Karpas-422 (cell line): Measurements from ENCODE around the gene KRT6C. TPM values are rescaled to one million over a fixed set of nuclear protein-coding genes. Genes with fewer than 3 reads are reported as not detected.
A peak's percentile ranks its signal among the peaks of the same experiment; 100 is the strongest.
"Not testable (repeated sequence)": the region's sequence is repeated elsewhere in the genome, so short reads cannot be mapped to it uniquely, and the experiment has no call there.

Experiments used
- DNase-seq: peaks from one replicate; pipeline ENCODE4 v3.0.0-alpha.2; 2015
- H2AFZ ChIP-seq: fragments of 200-600 bp; sonication (generic); 2 replicates; pipeline ENCODE4 v1.6.1; 2014; ENCODE audit warnings: antibody characterized with exemption, low read length, mixed read lengths
- H3K27ac ChIP-seq: fragments of 200-600 bp; sonication (generic); 2 replicates; pipeline ENCODE4 v1.5.1; 2014; ENCODE audit warnings: mild to moderate bottlenecking, low read length, moderate library complexity
- H3K27me3 ChIP-seq: fragments of 200-600 bp; sonication (generic); 2 replicates; pipeline ENCODE4 v1.6.1; 2014; ENCODE audit warnings: low read length, mixed read lengths
- H3K36me3 ChIP-seq: fragments of 200-600 bp; sonication (generic); 2 replicates; pipeline ENCODE4 v1.6.1; 2014; ENCODE audit warnings: low read length, mixed read lengths; ENCODE audit not compliant: insufficient read depth
- H3K4me1 ChIP-seq: fragments of 200-600 bp; sonication (generic); 2 replicates; pipeline ENCODE4 v1.6.1; 2014; ENCODE audit warnings: mild to moderate bottlenecking, low read length, mixed read lengths
- H3K4me2 ChIP-seq: fragments of 200-600 bp; sonication (generic); 2 replicates; pipeline ENCODE4 v1.6.1; 2014; ENCODE audit warnings: low read length, low read depth, mild to moderate bottlenecking; ENCODE audit not compliant: poor library complexity, severe bottlenecking
- H3K4me3 ChIP-seq: fragments of 200-600 bp; sonication (generic); 2 replicates; pipeline ENCODE4 v1.5.1; 2014; ENCODE audit warnings: mild to moderate bottlenecking, antibody characterized with exemption, low read length, mixed read lengths
- H3K79me2 ChIP-seq: fragments of 200-600 bp; sonication (generic); 2 replicates; pipeline ENCODE4 v1.6.1; 2014; ENCODE audit warnings: mild to moderate bottlenecking, low read length, mixed read lengths
- H3K9ac ChIP-seq: fragments of 200-600 bp; sonication (generic); 2 replicates; pipeline ENCODE4 v1.6.0; 2014; ENCODE audit warnings: low read length
- H3K9me2 ChIP-seq: fragments of 200-600 bp; sonication (generic), shearing (Covaris generic); replicated peaks from 2 replicates; pipeline ENCODE4 v1.6.0; 2014; ENCODE audit warnings: mild to moderate bottlenecking, low read length, moderate library complexity; ENCODE audit not compliant: insufficient read depth
- H3K9me3 ChIP-seq: fragments of 300-700, 200-600 bp; sonication (generic); 2 replicates; pipeline ENCODE4 v1.6.1; 2014; ENCODE audit warnings: low read length, mixed read lengths
- H4K20me1 ChIP-seq: fragments of 200-600 bp; sonication (generic); 2 replicates; pipeline ENCODE4 v1.6.1; 2014; ENCODE audit warnings: mild to moderate bottlenecking, antibody characterized with exemption, low read length, low read depth; ENCODE audit not compliant: insufficient read depth
- total RNA-seq: library from RNA; depleted of rRNA; stranded (reverse); fragments of >200 nt; shearing (Covaris generic); gene quantifications from 2 replicates; pipeline ENCODE4 v1.2.3, GENCODE V29; 2014; ENCODE audit warnings: low replicate concordance

The KRT6C gene
- total RNA-seq, 1 experiment from 2014 or later = not detected

- H3K9ac ChIP-seq = no peak overlapping the region
- no peaks in the 10 kb centered on the region for H3K4me1 ChIP-seq
- no peak overlapping the region for H3K27ac ChIP-seq
- H3K9me3 ChIP-seq = no peaks in the 10 kb centered on the region
- no peak overlapping the region for H3K4me3 ChIP-seq
- peak; percentile 44 for DNase-seq
- H4K20me1 ChIP-seq = no peaks in the 10 kb centered on the region
- no peaks in the 10 kb centered on the region for H3K27me3 ChIP-seq
- H3K4me2 ChIP-seq = no peak overlapping the region
- no peaks in the 10 kb centered on the region for H3K36me3 ChIP-seq
- no peaks in the 10 kb centered on the region for H3K79me2 ChIP-seq
- H3K9me2 ChIP-seq = no peaks in the 10 kb centered on the region
- no peak overlapping the region for H2AFZ ChIP-seq
Measured at GRCh38 chr12:52461693-52462092, 11.9 kb downstream of the KRT6C start.

- no peak overlapping the region for H3K27ac ChIP-seq
- no peaks in the 10 kb centered on the region for H3K36me3 ChIP-seq
- H3K4me3 ChIP-seq = no peak overlapping the region
- no peaks in the 10 kb centered on the region for H4K20me1 ChIP-seq
- no peaks in the 10 kb centered on the region for H3K9me2 ChIP-seq
- no peaks in the 10 kb centered on the region for H3K9me3 ChIP-seq
- no peak for DNase-seq
- H3K79me2 ChIP-seq = no peaks in the 10 kb centered on the region
- H3K4me1 ChIP-seq = no peaks in the 10 kb centered on the region
- H3K4me2 ChIP-seq = no peak overlapping the region
- no peaks in the 10 kb centered on the region for H3K27me3 ChIP-seq
- H3K9ac ChIP-seq = no peak overlapping the region
- H2AFZ ChIP-seq = no peak overlapping the region
Measured at GRCh38 chr12:52458861-52459260, 14.7 kb downstream of the KRT6C start.

GRCh38 chr12:52455821-52456220 lies 17.8 kb downstream of the KRT6C start:
- no peaks in the 10 kb centered on the region for H3K36me3 ChIP-seq
- no peaks in the 10 kb centered on the region for H3K79me2 ChIP-seq
- H3K4me1 ChIP-seq = no peaks in the 10 kb centered on the region
- DNase-seq = no peak
- no peak overlapping the region for H2AFZ ChIP-seq
- no peaks in the 10 kb centered on the region for H3K27me3 ChIP-seq
- H3K9me2 ChIP-seq = no peaks in the 10 kb centered on the region
- H3K9me3 ChIP-seq = no peaks in the 10 kb centered on the region
- H3K9ac ChIP-seq = no peak overlapping the region
- no peaks in the 10 kb centered on the region for H4K20me1 ChIP-seq
- no peak overlapping the region for H3K27ac ChIP-seq
- H3K4me3 ChIP-seq = no peak overlapping the region
- no peak overlapping the region for H3K4me2 ChIP-seq

- no peaks in the 10 kb centered on the region for H3K9me3 ChIP-seq
- no peaks in the 10 kb centered on the region for H3K9me2 ChIP-seq
- H3K79me2 ChIP-seq = no peaks in the 10 kb centered on the region
- no peak overlapping the region for H3K27ac ChIP-seq
- no peaks in the 10 kb centered on the region for H4K20me1 ChIP-seq
- no peak overlapping the region for H3K4me2 ChIP-seq
- H3K9ac ChIP-seq = no peak overlapping the region
- no peak overlapping the region for H3K4me3 ChIP-seq
- no peak for DNase-seq
- H3K4me1 ChIP-seq = no peaks in the 10 kb centered on the region
- H3K36me3 ChIP-seq = no peaks in the 10 kb centered on the region
- H3K27me3 ChIP-seq = no peaks in the 10 kb centered on the region
- H2AFZ ChIP-seq = no peak overlapping the region
Measured at GRCh38 chr12:52454411-52455201, 19.0 kb downstream of the KRT6C start.

GRCh38 chr12:52452101-52452500 lies 21.5 kb downstream of the KRT6C start, which contains the start of gene KRT6B:
TSS of gene KRT6B (minus strand) at chr12:52452146. CDS start at chr12:52452078, 68 bp downstream.
- Histone ChIP-seq H3K4me3 (no peak within 1 kb of the TSS), H3K27me3 (no peaks in the 10 kb centered on the region), H3K36me3 (no peaks in the 10 kb centered on the region), H3K9me2 (no peaks in the 10 kb centered on the region), H4K20me1 (no peaks in the 10 kb centered on the region), H3K4me1 (no peaks in the 10 kb centered on the region), H3K9ac (no peak within 1 kb of the TSS), H3K79me2 (no peaks in the 10 kb centered on the region), H2AFZ (no peak within 1 kb of the TSS), H3K9me3 (no peaks in the 10 kb centered on the region), H3K27ac (no peak within 1 kb of the TSS), H3K4me2 (no peak within 1 kb of the TSS)
- no peak for DNase-seq

GRCh38 chr12:52448228-52448627 lies 25.4 kb downstream of the KRT6C start:
- Histone ChIP-seq H3K9me3 (no peaks in the 10 kb centered on the region), H3K27me3 (no peaks in the 10 kb centered on the region), H3K4me3 (no peak overlapping the region), H3K79me2 (no peaks in the 10 kb centered on the region), H4K20me1 (no peaks in the 10 kb centered on the region), H3K4me2 (no peak overlapping the region), H3K36me3 (no peaks in the 10 kb centered on the region), H2AFZ (no peak overlapping the region), H3K9ac (no peak overlapping the region), H3K4me1 (no peaks in the 10 kb centered on the region), H3K9me2 (no peaks in the 10 kb centered on the region), H3K27ac (no peak overlapping the region)
- no peak for DNase-seq

- H3K9me2 ChIP-seq, H3K4me2 ChIP-seq, H3K27me3 ChIP-seq, H2AFZ ChIP-seq, H4K20me1 ChIP-seq, DNase-seq, H3K4me1 ChIP-seq, H3K79me2 ChIP-seq, H3K36me3 ChIP-seq, H3K9me3 ChIP-seq, H3K27ac ChIP-seq, H3K4me3 ChIP-seq, H3K9ac ChIP-seq: not testable (repeated sequence)
Measured at GRCh38 chr12:52447196-52447595, 26.4 kb downstream of the KRT6C start.

- no peak overlapping the region for H3K27ac ChIP-seq
- no peaks in the 10 kb centered on the region for H3K9me3 ChIP-seq
- no peaks in the 10 kb centered on the region for H3K36me3 ChIP-seq
- H3K79me2 ChIP-seq = no peaks in the 10 kb centered on the region
- no peak overlapping the region for H3K9ac ChIP-seq
- H3K4me1 ChIP-seq = no peaks in the 10 kb centered on the region
- H2AFZ ChIP-seq = no peak overlapping the region
- no peaks in the 10 kb centered on the region for H3K9me2 ChIP-seq
- no peaks in the 10 kb centered on the region for H4K20me1 ChIP-seq
- no peak overlapping the region for H3K4me3 ChIP-seq
- no peaks in the 10 kb centered on the region for H3K27me3 ChIP-seq
- DNase-seq = no peak
- H3K4me2 ChIP-seq = no peak overlapping the region
Measured at GRCh38 chr12:52446367-52447045, 27.1 kb downstream of the KRT6C start.
